Activated naive CD4-positive, alpha-beta T cell treated with anti-CD3 and anti-CD28 coated beads, Interleukin-2, amount 10 ng/mL, durations not matched to agents 7 days and 5 days (primary cell): ENCODE measurements around the gene LTB4R.

Experiments used
- CTCF ChIA-PET: fragments of 350-600 bp; sonication (Branson Sonifier 250); formaldehyde crosslinking; loops from one replicate; lab custom pipeline; 2021; ENCODE audit warnings: antibody characterized with exemption; lab: Charles Lee
- DNase-seq: peaks from one replicate; pipeline ENCODE4 v3.0.0-alpha.2; 2020
- H3K27ac Mint-ChIP-seq: one replicate; pipeline ENCODE4 v1.8.0; 2021; ENCODE audit warnings: mild to moderate bottlenecking, moderate library complexity, mixed read lengths
- H3K27me3 Mint-ChIP-seq: one replicate; pipeline ENCODE4 v1.8.0; 2021; ENCODE audit warnings: mild to moderate bottlenecking, mixed read lengths
- H3K36me3 Mint-ChIP-seq: one replicate; pipeline ENCODE4 v1.8.0; 2021; ENCODE audit warnings: mixed read lengths
- H3K4me1 Mint-ChIP-seq: one replicate; pipeline ENCODE4 v1.8.0; 2021; ENCODE audit warnings: mixed read lengths
- H3K4me3 Mint-ChIP-seq: one replicate; pipeline ENCODE4 v1.8.0; 2021; ENCODE audit warnings: mild to moderate bottlenecking, moderate library complexity, mixed read lengths
- H3K9me3 Mint-ChIP-seq: one replicate; pipeline ENCODE4 v1.8.0; 2021; ENCODE audit warnings: mixed read lengths

Gene LTB4R

GRCh38 chr14:24360281-24360680 lies 49.0 kb downstream of the LTB4R start:
- Mint-ChIP-seq H3K27me3 (peaks cover 50% of the 10 kb centered on the region), H3K4me3 (no peak overlapping the region), H3K36me3 (no peaks in the 10 kb centered on the region), H3K9me3 (no peaks in the 10 kb centered on the region), H3K27ac (no peak overlapping the region), H3K4me1 (peaks cover 5% of the 10 kb centered on the region)
- CTCF ChIA-PET, result interaction anchor here (0.9 to 2.1 kb wide), 2 partner anchors 8 to 27 kb away, joined by 3 to 6 read pairs; no protein-coding TSS in a partner anchor
- no peak for DNase-seq

- CTCF ChIA-PET, result interaction anchor here (1.6 to 2.4 kb wide), 3 partner anchors 9 to 70 kb away, joined by 6 to 13 read pairs (median 7); no protein-coding TSS in a partner anchor
- Mint-ChIP-seq H3K27ac (no peak overlapping the region), H3K36me3 (no peaks in the 10 kb centered on the region), H3K9me3 (no peaks in the 10 kb centered on the region), H3K4me1 (peaks cover 13% of the 10 kb centered on the region), H3K27me3 (peaks cover 58% of the 10 kb centered on the region), H3K4me3 (no peak overlapping the region)
- no peak for DNase-seq
Observed at GRCh38 chr14:24361326-24361725, 50.0 kb downstream of the LTB4R start.

- H3K27ac Mint-ChIP-seq, result no peak overlapping the region
- peaks cover 1% of the 10 kb centered on the region for H3K36me3 Mint-ChIP-seq
- H3K27me3 Mint-ChIP-seq, result peaks cover 67% of the 10 kb centered on the region
- peaks cover 21% of the 10 kb centered on the region for H3K4me1 Mint-ChIP-seq
- CTCF ChIA-PET, result interaction anchor here (1.6 to 2.4 kb wide), 3 partner anchors 10 to 69 kb away, joined by 6 to 13 read pairs (median 7); no protein-coding TSS in a partner anchor
- DNase-seq, result no peak
- H3K9me3 Mint-ChIP-seq, result no peaks in the 10 kb centered on the region
- H3K4me3 Mint-ChIP-seq, result no peak overlapping the region
Observed at GRCh38 chr14:24362241-24362960, 51.1 kb downstream of the LTB4R start.

- Mint-ChIP-seq H3K27ac (no peak overlapping the region), H3K36me3 (peaks cover 2% of the 10 kb centered on the region), H3K9me3 (no peaks in the 10 kb centered on the region), H3K4me1 (peaks cover 26% of the 10 kb centered on the region), H3K4me3 (no peak overlapping the region), H3K27me3 (peaks cover 71% of the 10 kb centered on the region)
- CTCF ChIA-PET, result interaction anchor here (1.1 kb wide), 1 partner anchor 68 kb away, joined by 3 read pairs; no protein-coding TSS in a partner anchor
- no peak for DNase-seq
Observed at GRCh38 chr14:24363401-24363800, 52.1 kb downstream of the LTB4R start.

- H3K27ac Mint-ChIP-seq, result no peak overlapping the region
- peaks cover 83% of the 10 kb centered on the region for H3K27me3 Mint-ChIP-seq
- no peak overlapping the region for H3K4me3 Mint-ChIP-seq
- CTCF ChIA-PET, result interaction anchor here (0.8 to 2.3 kb wide), 4 partner anchors 31 to 72 kb away, joined by 3 to 38 read pairs (median 10); partner anchors contain the start of gene KHNYN
- H3K36me3 Mint-ChIP-seq, result peaks cover 2% of the 10 kb centered on the region
- H3K4me1 Mint-ChIP-seq, result peaks cover 30% of the 10 kb centered on the region
- DNase-seq, result no peak
- H3K9me3 Mint-ChIP-seq, result no peaks in the 10 kb centered on the region
Observed at GRCh38 chr14:24364841-24365240, 53.5 kb downstream of the LTB4R start.

- Mint-ChIP-seq H3K4me1 (peaks cover 30% of the 10 kb centered on the region), H3K27me3 (peaks cover 84% of the 10 kb centered on the region), H3K4me3 (no peak overlapping the region), H3K27ac (no peak overlapping the region), H3K36me3 (peaks cover 2% of the 10 kb centered on the region), H3K9me3 (no peaks in the 10 kb centered on the region)
- CTCF ChIA-PET, result interaction anchor here (0.8 to 2.3 kb wide), 5 partner anchors 31 to 71 kb away, joined by 3 to 38 read pairs (median 4); partner anchors contain the start of gene KHNYN
- peak; percentile 70 for DNase-seq
Observed at GRCh38 chr14:24365600-24366412, 54.5 kb downstream of the LTB4R start.

- peaks cover 30% of the 10 kb centered on the region for H3K4me1 Mint-ChIP-seq
- no peak for DNase-seq
- no peaks in the 10 kb centered on the region for H3K9me3 Mint-ChIP-seq
- no peak overlapping the region for H3K4me3 Mint-ChIP-seq
- H3K36me3 Mint-ChIP-seq, result peaks cover 2% of the 10 kb centered on the region
- peaks cover 85% of the 10 kb centered on the region for H3K27me3 Mint-ChIP-seq
- H3K27ac Mint-ChIP-seq, result no peak overlapping the region
- CTCF ChIA-PET, result interaction anchor here (1.5 to 2.3 kb wide), 3 partner anchors 53 to 70 kb away, joined by 4 to 38 read pairs (median 15); partner anchors contain the start of gene KHNYN
Observed at GRCh38 chr14:24366413-24366720, 55.1 kb downstream of the LTB4R start.

- DNase-seq, result peak; percentile 27
- H3K4me1 Mint-ChIP-seq, result peaks cover 30% of the 10 kb centered on the region
- no peaks in the 10 kb centered on the region for H3K9me3 Mint-ChIP-seq
- CTCF ChIA-PET, result interaction anchor here (1.5 to 2.3 kb wide), 3 partner anchors 53 to 70 kb away, joined by 4 to 38 read pairs (median 15); partner anchors contain the start of gene KHNYN
- no peak overlapping the region for H3K27ac Mint-ChIP-seq
- peaks cover 2% of the 10 kb centered on the region for H3K36me3 Mint-ChIP-seq
- H3K4me3 Mint-ChIP-seq, result peak overlapping the region; percentile 35
- H3K27me3 Mint-ChIP-seq, result peaks cover 85% of the 10 kb centered on the region
Observed at GRCh38 chr14:24366721-24367513, 55.6 kb downstream of the LTB4R start.
